ENCODE data around the gene GPR180. TPM values are rescaled to one million over a fixed set of nuclear protein-coding genes. Genes with fewer than 3 reads are reported as not detected.
A peak's percentile ranks its signal among the peaks of the same experiment; 100 is the strongest.

Gene GPR180
- total RNA-seq, 2 donors from 2014 or later = 4.6 to 6.0 TPM

- intact Hi-C loops (cut with DNase I) = no loop called here
- Histone ChIP-seq H3K36me3 (replicated peaks in 1 of 2; ENCODE audit: insufficient read depth in 1 of 2, low read depth in 2 of 2) (no peaks in the 10 kb centered on the region), H3K27me3 (no peaks in the 10 kb centered on the region), H3K4me3 (no peak overlapping the region), H3K9me3 (no peaks in the 10 kb centered on the region), H3K27ac (no peak overlapping the region), H3K4me1 (peaks cover 4% of the 10 kb centered on the region)
- DNase-seq (no peak), ATAC-seq (no peak)
- no peak for TF ChIP-seq POLR2A (IDR thresholded peaks at IDR 0.05)
- no peak for TF ChIP-seq CTCF (IDR thresholded peaks at IDR 0.05)
- WGBS, 2 donors = 83 to 89% methylated on average over 4 of the region's 4 CpGs
Observed at GRCh38 chr13:94657167-94657566, 55.5 kb downstream of the GPR180 start.

- Histone ChIP-seq H3K27ac (no peak overlapping the region), H3K27me3 (peaks cover 0 to 3% of the 10 kb centered on the region in 2 donors), H3K4me1 (peaks cover 4% of the 10 kb centered on the region), H3K36me3 (replicated peaks in 1 of 2; ENCODE audit: insufficient read depth in 1 of 2, low read depth in 2 of 2) (no peaks in the 10 kb centered on the region), H3K4me3 (no peak overlapping the region), H3K9me3 (no peaks in the 10 kb centered on the region)
- intact Hi-C loops (cut with DNase I) = no loop called here
- ATAC-seq (no peak), DNase-seq (no peak)
- 87 to 100% methylated on average over 1 of the region's 1 CpG for WGBS, 2 donors
- TF ChIP-seq CTCF (IDR thresholded peaks at IDR 0.05) (no peak), POLR2A (IDR thresholded peaks at IDR 0.05) (no peak)
Observed at GRCh38 chr13:94658926-94659597, 57.4 kb downstream of the GPR180 start.

- ATAC-seq = no peak
- Histone ChIP-seq H3K4me3 (no peak overlapping the region), H3K4me1 (peaks cover 4% of the 10 kb centered on the region), H3K27me3 (peaks cover 0 to 4% of the 10 kb centered on the region in 2 donors), H3K36me3 (replicated peaks in 1 of 2; ENCODE audit: insufficient read depth in 1 of 2, low read depth in 2 of 2) (no peaks in the 10 kb centered on the region), H3K9me3 (no peaks in the 10 kb centered on the region), H3K27ac (no peak overlapping the region)
- intact Hi-C loops (cut with DNase I) = no loop called here
- TF ChIP-seq CTCF (IDR thresholded peaks at IDR 0.05) = no peak
- TF ChIP-seq POLR2A (IDR thresholded peaks at IDR 0.05) = no peak
- no peak for DNase-seq
Observed at GRCh38 chr13:94659598-94659946, 57.9 kb downstream of the GPR180 start.

- intact Hi-C loops (cut with DNase I) = no loop called here
- 16 to 31% methylated on average over 6 of the region's 6 CpGs for WGBS, 2 donors
- H3K4me1 ChIP-seq = peaks cover 4% of the 10 kb centered on the region
- no peak for ATAC-seq
- no peak overlapping the region for H3K27ac ChIP-seq
- peak in 1 of 4 donors; percentile 12 for DNase-seq
- TF ChIP-seq POLR2A (IDR thresholded peaks at IDR 0.05) = no peak
- TF ChIP-seq CTCF (IDR thresholded peaks at IDR 0.05) = peak in 1 of 7 experiments; percentile 2
- H3K27me3 ChIP-seq = peaks cover 0 to 4% of the 10 kb centered on the region in 2 donors
- no peaks in the 10 kb centered on the region for H3K9me3 ChIP-seq
- no peaks in the 10 kb centered on the region for H3K36me3 ChIP-seq (replicated peaks in 1 of 2; ENCODE audit: insufficient read depth in 1 of 2, low read depth in 2 of 2)
- H3K4me3 ChIP-seq = no peak overlapping the region
Observed at GRCh38 chr13:94660695-94661326, 59.2 kb downstream of the GPR180 start.

- no peaks in the 10 kb centered on the region for H3K36me3 ChIP-seq (replicated peaks in 1 of 2; ENCODE audit: insufficient read depth in 1 of 2, low read depth in 2 of 2)
- H3K4me1 ChIP-seq = peaks cover 4% of the 10 kb centered on the region
- no peak for ATAC-seq
- no peak overlapping the region for H3K27ac ChIP-seq
- no peaks in the 10 kb centered on the region for H3K9me3 ChIP-seq
- TF ChIP-seq POLR2A (IDR thresholded peaks at IDR 0.05) = no peak
- no peak for TF ChIP-seq CTCF (IDR thresholded peaks at IDR 0.05)
- no peak overlapping the region for H3K4me3 ChIP-seq
- H3K27me3 ChIP-seq = peaks cover 0 to 4% of the 10 kb centered on the region in 2 donors
- no peak for DNase-seq
- WGBS, 2 donors = 30 to 40% methylated on average over 5 of the region's 5 CpGs
- intact Hi-C loops (cut with DNase I) = no loop called here
Observed at GRCh38 chr13:94661406-94661805, 59.7 kb downstream of the GPR180 start.
